A549 (cell line): ENCODE results near the gene KLF2. TPM values are rescaled to one million over a fixed set of nuclear protein-coding genes. Genes with fewer than 3 reads are reported as not detected.

Experiments
- ATOH8 ChIP-seq: fragments of 250-450 bp; sonication (Bioruptor Pico); IDR thresholded peaks from 2 replicates; pipeline ENCODE4 v1.5.0; 2020; ENCODE audit warnings: low read depth, mild to moderate bottlenecking, moderate library complexity
- BCL3 ChIP-seq: fragments of >200 bp; sonication (Bioruptor Twin); formaldehyde crosslinking; IDR thresholded peaks from 3 replicates; pipeline ENCODE4 v1.6.1; 2016
- CBX2 ChIP-seq: fragments of 200-600 bp; sonication (generic); IDR thresholded peaks from 2 replicates; pipeline ENCODE4 v1.6.1; 2016; ENCODE audit warnings: low read depth, mild to moderate bottlenecking, borderline replicate concordance
- CBX8 ChIP-seq: fragments of 200-600 bp; sonication (generic); IDR thresholded peaks from 2 replicates; pipeline ENCODE4 v1.6.1; 2016
- CEBPB ChIP-seq, 2 experiments: fragments of >200 bp in 1 of 2; sonication (Bioruptor Twin) in 1 of 2; formaldehyde crosslinking in 1 of 2; IDR thresholded peaks; 2 replicates each; pipeline ENCODE4 v1.6.1; 2012 to 2016
- CHD2 ChIP-seq: fragments of 150-350 bp; IDR thresholded peaks from 2 replicates; pipeline ENCODE4 v1.6.1; 2014; ENCODE audit warnings: low read length; ENCODE audit not compliant: partially characterized antibody
- ESRRA ChIP-seq: fragments of 150-350 bp; IDR thresholded peaks from 2 replicates; pipeline ENCODE4 v1.6.1; 2014; ENCODE audit warnings: mild to moderate bottlenecking, low read length, borderline replicate concordance
- HDAC2 ChIP-seq: fragments of 200-600 bp; sonication (generic); IDR thresholded peaks from 2 replicates; pipeline ENCODE4 v1.6.1; 2016
- HEYL ChIP-seq: fragments of 250-450 bp; sonication (Bioruptor Pico); IDR thresholded peaks from 2 replicates; pipeline ENCODE4 v1.8.0; 2021; ENCODE audit warnings: mild to moderate bottlenecking, moderate library complexity
- HMGXB4 ChIP-seq: fragments of 250-450 bp; sonication (Bioruptor Pico); IDR thresholded peaks from 2 replicates; pipeline ENCODE4 v1.5.0; 2021; ENCODE audit warnings: mild to moderate bottlenecking, moderate library complexity, borderline replicate concordance
- HOXB13 ChIP-seq: fragments of 250-450 bp; sonication (Bioruptor Pico); IDR thresholded peaks from 2 replicates; pipeline ENCODE4 v1.5.0; 2020; ENCODE audit warnings: low read depth, mild to moderate bottlenecking, moderate library complexity
- HOXB5 ChIP-seq: fragments of 250-450 bp; sonication (Bioruptor Pico); IDR thresholded peaks from 2 replicates; pipeline ENCODE4 v1.5.0; 2020; ENCODE audit warnings: mild to moderate bottlenecking, moderate library complexity
- KDM1A ChIP-seq: fragments of 200-600 bp; sonication (generic); IDR thresholded peaks from 2 replicates; pipeline ENCODE4 v1.6.1; 2016; ENCODE audit warnings: low read depth, mild to moderate bottlenecking
- KDM5A ChIP-seq: fragments of 200-600 bp; sonication (generic); IDR thresholded peaks from 2 replicates; pipeline ENCODE4 v1.6.1; 2016; ENCODE audit warnings: antibody characterized with exemption, mild to moderate bottlenecking
- MAFK ChIP-seq: fragments of 450-650 bp; IDR thresholded peaks from 2 replicates; pipeline ENCODE4 v1.6.1; 2014; ENCODE audit not compliant: partially characterized antibody
- MYC ChIP-seq: IDR thresholded peaks from 2 replicates; pipeline ENCODE4 v1.6.1; 2012; ENCODE audit warnings: mild to moderate bottlenecking, inconsistent platforms, low read length, improper control_type of control experiment, borderline replicate concordance
- NFE2L2 ChIP-seq: fragments of 150-350 bp; conservative IDR thresholded peaks from 2 replicates; pipeline ENCODE4 v1.6.1; 2014; ENCODE audit warnings: low read length
- NPAS2 ChIP-seq: fragments of 250-450 bp; sonication (Bioruptor Pico); IDR thresholded peaks from 2 replicates; pipeline ENCODE4 v1.8.0; 2022; ENCODE audit warnings: mild to moderate bottlenecking, moderate library complexity, borderline replicate concordance
- PBX3 ChIP-seq: IDR thresholded peaks from 2 replicates; pipeline ENCODE4 v1.6.1; 2012
- PHF8 ChIP-seq: fragments of 200-600 bp; sonication (generic); IDR thresholded peaks from 2 replicates; pipeline ENCODE4 v1.6.1; 2016; ENCODE audit warnings: low read depth, mild to moderate bottlenecking, antibody characterized with exemption, moderate library complexity, borderline replicate concordance
- POLR2A ChIP-seq: IDR thresholded peaks from 2 replicates; pipeline ENCODE4 v1.6.1; 2012; ENCODE audit warnings: mild to moderate bottlenecking, low read length
- RAD21 ChIP-seq, 2 experiments: fragments of >200 bp in 1 of 2; sonication (Bioruptor Twin) in 1 of 2; formaldehyde crosslinking in 1 of 2; IDR thresholded peaks in 1 of 2; conservative IDR thresholded peaks in 1 of 2; 2 replicates in 1 of 2; 3 replicates in 1 of 2; pipeline ENCODE4 v1.6.1; 2012 to 2018; ENCODE audit warnings: inconsistent platforms in 1 of 2
- RARB ChIP-seq: fragments of 250-450 bp; sonication (Bioruptor Pico); IDR thresholded peaks from 2 replicates; pipeline ENCODE4 v1.8.0; 2021; ENCODE audit warnings: mild to moderate bottlenecking, moderate library complexity
- REST ChIP-seq: fragments of 200-600 bp; sonication (generic); IDR thresholded peaks from 2 replicates; pipeline ENCODE4 v1.6.1; 2016; ENCODE audit warnings: antibody characterized with exemption, mild to moderate bottlenecking, moderate library complexity
- RFX5 ChIP-seq: fragments of 450-650 bp; IDR thresholded peaks from 2 replicates; pipeline ENCODE4 v1.7.1; 2014; ENCODE audit warnings: antibody characterized with exemption, mild to moderate bottlenecking, moderate library complexity
- RNF2 ChIP-seq: fragments of 200-600 bp; sonication (generic); IDR thresholded peaks from 2 replicates; pipeline ENCODE4 v1.6.1; 2016; ENCODE audit warnings: low read depth, mild to moderate bottlenecking, antibody characterized with exemption, moderate library complexity, borderline replicate concordance
- SMC3 ChIP-seq: fragments of >200 bp; sonication (Bioruptor Twin); formaldehyde crosslinking; IDR thresholded peaks from 3 replicates; pipeline ENCODE4 v1.6.1; 2018; ENCODE audit warnings: inconsistent platforms
- TFCP2L1 ChIP-seq: fragments of 250-450 bp; sonication (Bioruptor Pico); IDR thresholded peaks from 2 replicates; pipeline ENCODE4 v1.5.0; 2021; ENCODE audit warnings: mild to moderate bottlenecking
- USF2 ChIP-seq: fragments of 450-650 bp; IDR thresholded peaks from 2 replicates; pipeline ENCODE4 v1.6.1; 2014; ENCODE audit warnings: antibody characterized with exemption
- ZC3H11A ChIP-seq: fragments of 450-650 bp; IDR thresholded peaks from 2 replicates; pipeline ENCODE4 v1.6.1; 2014; ENCODE audit warnings: antibody characterized with exemption, mild to moderate bottlenecking
- ZFP36 ChIP-seq: fragments of 450-650 bp; IDR thresholded peaks from 2 replicates; pipeline ENCODE4 v1.6.1; 2014; ENCODE audit warnings: borderline replicate concordance; ENCODE audit not compliant: partially characterized antibody
- ZNF302 ChIP-seq: fragments of 250-450 bp; sonication (Bioruptor Pico); IDR thresholded peaks from 2 replicates; pipeline ENCODE4 v1.9.0; 2021; ENCODE audit warnings: inconsistent platforms, mild to moderate bottlenecking, moderate library complexity
- ZSCAN20 ChIP-seq: fragments of 250-450 bp; sonication (Bioruptor Pico); IDR thresholded peaks from 2 replicates; pipeline ENCODE4 v1.8.0; 2022; ENCODE audit warnings: mild to moderate bottlenecking, moderate library complexity
- polyA plus RNA-seq, 4 experiments: library from polyadenylated mRNA; depleted of rRNA in 3 of 4; stranded (reverse); fragments of >200 nt; fragmentation: RNase III in 1 of 4; extraction: RNeasy Plus Mini Kit Qiagen cat#74134 plus additional on column Dnase treatment in 1 of 4; gene quantifications; 2 replicates in 3 of 4; 3 replicates in 1 of 4; pipeline ENCODE4 v1.2.3, GENCODE V29; 2011 to 2017

Gene KLF2
- polyA plus RNA-seq, 2 of the 4 experiments (the other 2 are of a cell fraction) = 3.4 to 6.9 TPM

GRCh38 chr19:16293118-16294091, 31.2 kb upstream of the KLF2 start (continued):
- TF ChIP-seq HOXB13 = no peak
- no peak for TF ChIP-seq MYC
- TF ChIP-seq ESRRA = no peak
- TF ChIP-seq ATOH8 (CRISPR knock-in tag) = no peak
- no peak for TF ChIP-seq RNF2
- TF ChIP-seq NFE2L2 = peak; percentile 30; the same call in 1 of the 2 replicates
- no peak for TF ChIP-seq HEYL
- no peak for TF ChIP-seq USF2
- no peak for TF ChIP-seq PHF8
- no peak for TF ChIP-seq CHD2
- no peak for TF ChIP-seq RARB (CRISPR knock-in tag)
- TF ChIP-seq HMGXB4 = no peak
- TF ChIP-seq SMC3 = no peak; the same call in 2 of the 3 replicates
- TF ChIP-seq BCL3 = peak; percentile 32; the same call in 1 of the 3 replicates
- TF ChIP-seq ZNF302 (CRISPR knock-in tag) = no peak
- TF ChIP-seq TFCP2L1 (CRISPR knock-in tag) = no peak
- peak; percentile 63 to 77 for TF ChIP-seq CEBPB (IDR thresholded peaks at IDR 0.05)
- no peak for TF ChIP-seq CBX8
- no peak for TF ChIP-seq RFX5
- no peak for TF ChIP-seq KDM1A
- TF ChIP-seq ZC3H11A = no peak
- no peak for TF ChIP-seq POLR2A
- no peak for TF ChIP-seq KDM5A
- no peak for TF ChIP-seq ZSCAN20 (CRISPR knock-in tag)
- TF ChIP-seq RAD21 (conservative IDR thresholded peaks at IDR 0.05 in 1 of 2, IDR thresholded peaks at IDR 0.05 in 1 of 2) = 0 out of 5 replicates have a peak, but pooled peaks of 1 of the 2 experiments have one; percentile 22
- no peak for TF ChIP-seq ZFP36
- TF ChIP-seq HOXB5 (CRISPR knock-in tag) = no peak
- no peak for TF ChIP-seq REST
- no peak for TF ChIP-seq HDAC2
- no peak for TF ChIP-seq NPAS2 (CRISPR knock-in tag)
- TF ChIP-seq CBX2 = no peak
- TF ChIP-seq MAFK = peak; percentile 80
- TF ChIP-seq PBX3 = 0 out of 2 replicates have a peak, but pooled peaks have one; percentile 20
